H1 (cell line): ENCODE data around the gene PPARA. TPM values are rescaled to one million over a fixed set of nuclear protein-coding genes. Genes with fewer than 3 reads are reported as not detected.

ENCODE experiments used
- BCL11A ChIP-seq, 2 experiments: IDR thresholded peaks; one replicate each; pipeline ENCODE4 v1.6.1; 2011; ENCODE audit warnings: low read depth in 2 of 2, low read length in 2 of 2, mild to moderate bottlenecking in 2 of 2
- CREB1 ChIP-seq: IDR thresholded peaks from 2 replicates; pipeline ENCODE4 v1.6.1; 2012; ENCODE audit warnings: inconsistent platforms
- JUND ChIP-seq: IDR thresholded peaks from 2 replicates; pipeline ENCODE4 v1.6.1; 2011; ENCODE audit warnings: mild to moderate bottlenecking, improper control_type of control experiment, low read length
- NRF1 ChIP-seq: IDR thresholded peaks from 2 replicates; pipeline ENCODE4 v1.6.1; 2011; ENCODE audit warnings: mild to moderate bottlenecking, low read depth, low read length, improper control_type of control experiment
- TEAD4 ChIP-seq: IDR thresholded peaks from 2 replicates; pipeline ENCODE4 v1.6.1; 2012; ENCODE audit warnings: low read depth, low read length, inconsistent platforms, mixed read lengths
- polyA plus RNA-seq, 7 experiments: library from polyadenylated mRNA; depleted of rRNA in 3 of 7; stranded (reverse) in 5 of 7; unstranded in 2 of 7; fragments of >200 nt in 5 of 7; fragments of 200-250 nt in 2 of 7; gene quantifications; 1 replicate in 5 of 7; 2 replicates in 1 of 7; 4 replicates in 1 of 7; pipeline versions ENCODE4 v1.2.1 to v1.2.3, GENCODE V29; 2011 to 2013; ENCODE audit warnings: missing spikeins in 2 of 7, mixed read lengths in 2 of 7
- total RNA-seq: library from RNA; stranded (reverse); fragmentation: NEBNext Ultra II Directional; extraction: Animal tissue kit (Norgen Biotek cat#: 25700); gene quantifications from 2 replicates; pipeline ENCODE4 v1.2.1, GENCODE V29; 2021

The PPARA gene
- total and polyA plus RNA-seq, 2 of the 8 experiments (the other 6 are each of a cell fraction or from before 2014, with no cell fraction given): 3.1 to 8.2 TPM

GRCh38 chr22:46126853-46127385 is 23.4 kb upstream of the PPARA start (continued):
- TF ChIP-seq NRF1 (no peak), TEAD4 (no peak), CREB1 (no peak), JUND (no peak), BCL11A (IDR thresholded peaks at IDR 0.05; ENCODE audit: low read depth in 2 of 2, low read length in 2 of 2) (no peak)
